Activated naive CD4-positive, alpha-beta T cell treated with anti-CD3 and anti-CD28 coated beads, Interleukin-2, amount 50 U/mL, for 24 hours (primary cell): ENCODE data around the gene SULF2.

ENCODE experiments used
- H3K27ac Mint-ChIP-seq: one replicate; pipeline ENCODE4 v1.8.0; 2021; ENCODE audit warnings: mild to moderate bottlenecking, mixed read lengths
- H3K27me3 Mint-ChIP-seq: one replicate; pipeline ENCODE4 v1.8.0; 2021; ENCODE audit warnings: mixed read lengths
- H3K36me3 Mint-ChIP-seq: one replicate; pipeline ENCODE4 v1.8.0; 2021; ENCODE audit warnings: mixed read lengths
- H3K4me1 Mint-ChIP-seq: one replicate; pipeline ENCODE4 v1.8.0; 2021; ENCODE audit warnings: mixed read lengths
- H3K4me3 Mint-ChIP-seq: one replicate; pipeline ENCODE4 v1.8.0; 2021; ENCODE audit warnings: mild to moderate bottlenecking, mixed read lengths
- H3K9me3 Mint-ChIP-seq: one replicate; pipeline ENCODE4 v1.8.0; 2021; ENCODE audit warnings: mixed read lengths

SULF2 gene

GRCh38 chr20:47662483-47663353 lies 122.6 kb downstream of the SULF2 start:
- Mint-ChIP-seq H3K4me3 (no peak overlapping the region), H3K27me3 (no peaks in the 10 kb centered on the region), H3K4me1 (peaks cover 6% of the 10 kb centered on the region), H3K27ac (peak overlapping the region; percentile 23), H3K36me3 (peaks cover 5% of the 10 kb centered on the region), H3K9me3 (no peaks in the 10 kb centered on the region)

GRCh38 chr20:47661714-47662113 lies 123.6 kb downstream of the SULF2 start:
- peaks cover 5% of the 10 kb centered on the region for H3K36me3 Mint-ChIP-seq
- no peaks in the 10 kb centered on the region for H3K27me3 Mint-ChIP-seq
- H3K9me3 Mint-ChIP-seq, result no peaks in the 10 kb centered on the region
- no peak overlapping the region for H3K4me3 Mint-ChIP-seq
- H3K4me1 Mint-ChIP-seq, result peaks cover 6% of the 10 kb centered on the region
- peak overlapping the region; percentile 41 for H3K27ac Mint-ChIP-seq

GRCh38 chr20:47660983-47661700 lies 124.1 kb downstream of the SULF2 start:
- Mint-ChIP-seq H3K4me3 (no peak overlapping the region), H3K9me3 (no peaks in the 10 kb centered on the region), H3K4me1 (peaks cover 6% of the 10 kb centered on the region), H3K27me3 (no peaks in the 10 kb centered on the region), H3K27ac (peak overlapping the region; percentile 49), H3K36me3 (peaks cover 5% of the 10 kb centered on the region)

GRCh38 chr20:47660602-47660905 lies 124.7 kb downstream of the SULF2 start:
- H3K4me3 Mint-ChIP-seq, result no peak overlapping the region
- H3K36me3 Mint-ChIP-seq, result peaks cover 5% of the 10 kb centered on the region
- H3K4me1 Mint-ChIP-seq, result peaks cover 6% of the 10 kb centered on the region
- no peaks in the 10 kb centered on the region for H3K27me3 Mint-ChIP-seq
- H3K27ac Mint-ChIP-seq, result peak overlapping the region; percentile 49
- no peaks in the 10 kb centered on the region for H3K9me3 Mint-ChIP-seq

- H3K36me3 Mint-ChIP-seq, result peaks cover 5% of the 10 kb centered on the region
- no peaks in the 10 kb centered on the region for H3K27me3 Mint-ChIP-seq
- H3K4me3 Mint-ChIP-seq, result no peak overlapping the region
- peak overlapping the region; percentile 80 for H3K27ac Mint-ChIP-seq
- H3K9me3 Mint-ChIP-seq, result no peaks in the 10 kb centered on the region
- peaks cover 6% of the 10 kb centered on the region for H3K4me1 Mint-ChIP-seq
Observed at GRCh38 chr20:47659904-47660601, 125.2 kb downstream of the SULF2 start.

- Mint-ChIP-seq H3K4me3 (no peak overlapping the region), H3K27ac (no peak overlapping the region), H3K9me3 (no peaks in the 10 kb centered on the region), H3K36me3 (peaks cover 11% of the 10 kb centered on the region), H3K4me1 (no peaks in the 10 kb centered on the region), H3K27me3 (no peaks in the 10 kb centered on the region)
Observed at GRCh38 chr20:47656318-47656717, 129.0 kb downstream of the SULF2 start.

GRCh38 chr20:47655635-47656034 lies 129.6 kb downstream of the SULF2 start:
- Mint-ChIP-seq H3K4me3 (no peak overlapping the region), H3K36me3 (peaks cover 11% of the 10 kb centered on the region), H3K9me3 (no peaks in the 10 kb centered on the region), H3K27ac (no peak overlapping the region), H3K4me1 (no peaks in the 10 kb centered on the region), H3K27me3 (no peaks in the 10 kb centered on the region)

GRCh38 chr20:47654370-47654769 lies 130.9 kb downstream of the SULF2 start:
- Mint-ChIP-seq H3K27ac (no peak overlapping the region), H3K36me3 (peaks cover 15% of the 10 kb centered on the region), H3K27me3 (no peaks in the 10 kb centered on the region), H3K4me3 (no peak overlapping the region), H3K4me1 (no peaks in the 10 kb centered on the region), H3K9me3 (no peaks in the 10 kb centered on the region)

- Mint-ChIP-seq H3K36me3 (peaks cover 16% of the 10 kb centered on the region), H3K27ac (peak overlapping the region; percentile 31), H3K4me1 (no peaks in the 10 kb centered on the region), H3K4me3 (no peak overlapping the region), H3K9me3 (no peaks in the 10 kb centered on the region), H3K27me3 (no peaks in the 10 kb centered on the region)
Observed at GRCh38 chr20:47653869-47654268, 131.4 kb downstream of the SULF2 start.

GRCh38 chr20:47652794-47653193 lies 132.5 kb downstream of the SULF2 start:
- H3K36me3 Mint-ChIP-seq, result peaks cover 15% of the 10 kb centered on the region
- no peaks in the 10 kb centered on the region for H3K27me3 Mint-ChIP-seq
- H3K9me3 Mint-ChIP-seq, result no peaks in the 10 kb centered on the region
- H3K27ac Mint-ChIP-seq, result no peak overlapping the region
- no peak overlapping the region for H3K4me3 Mint-ChIP-seq
- H3K4me1 Mint-ChIP-seq, result no peaks in the 10 kb centered on the region

- no peak overlapping the region for H3K4me3 Mint-ChIP-seq
- peaks cover 15% of the 10 kb centered on the region for H3K36me3 Mint-ChIP-seq
- no peaks in the 10 kb centered on the region for H3K4me1 Mint-ChIP-seq
- no peaks in the 10 kb centered on the region for H3K27me3 Mint-ChIP-seq
- H3K9me3 Mint-ChIP-seq, result no peaks in the 10 kb centered on the region
- no peak overlapping the region for H3K27ac Mint-ChIP-seq
Observed at GRCh38 chr20:47652301-47652700, 133.0 kb downstream of the SULF2 start.

GRCh38 chr20:47648943-47649342 lies 136.3 kb downstream of the SULF2 start:
- no peak overlapping the region for H3K4me3 Mint-ChIP-seq
- peaks cover 3% of the 10 kb centered on the region for H3K4me1 Mint-ChIP-seq
- H3K27me3 Mint-ChIP-seq, result no peaks in the 10 kb centered on the region
- no peak overlapping the region for H3K27ac Mint-ChIP-seq
- peaks cover 29% of the 10 kb centered on the region for H3K36me3 Mint-ChIP-seq
- no peaks in the 10 kb centered on the region for H3K9me3 Mint-ChIP-seq

- no peaks in the 10 kb centered on the region for H3K27me3 Mint-ChIP-seq
- no peaks in the 10 kb centered on the region for H3K9me3 Mint-ChIP-seq
- H3K4me1 Mint-ChIP-seq, result peaks cover 3% of the 10 kb centered on the region
- H3K27ac Mint-ChIP-seq, result no peak overlapping the region
- peaks cover 26% of the 10 kb centered on the region for H3K36me3 Mint-ChIP-seq
- H3K4me3 Mint-ChIP-seq, result no peak overlapping the region
Observed at GRCh38 chr20:47647994-47648393, 137.3 kb downstream of the SULF2 start.

GRCh38 chr20:47645632-47646031 lies 139.6 kb downstream of the SULF2 start:
- no peaks in the 10 kb centered on the region for H3K27me3 Mint-ChIP-seq
- H3K4me1 Mint-ChIP-seq, result peaks cover 3% of the 10 kb centered on the region
- H3K27ac Mint-ChIP-seq, result peak overlapping the region; percentile 88
- no peaks in the 10 kb centered on the region for H3K9me3 Mint-ChIP-seq
- no peak overlapping the region for H3K4me3 Mint-ChIP-seq
- peaks cover 32% of the 10 kb centered on the region for H3K36me3 Mint-ChIP-seq

GRCh38 chr20:47642624-47643023 lies 142.7 kb downstream of the SULF2 start:
- Mint-ChIP-seq H3K4me3 (no peak overlapping the region), H3K9me3 (no peaks in the 10 kb centered on the region), H3K4me1 (peaks cover 3% of the 10 kb centered on the region), H3K27ac (no peak overlapping the region), H3K36me3 (peaks cover 34% of the 10 kb centered on the region), H3K27me3 (no peaks in the 10 kb centered on the region)

- peak overlapping the region; percentile 68 for H3K27ac Mint-ChIP-seq
- H3K4me3 Mint-ChIP-seq, result no peak overlapping the region
- H3K4me1 Mint-ChIP-seq, result peaks cover 3% of the 10 kb centered on the region
- H3K9me3 Mint-ChIP-seq, result no peaks in the 10 kb centered on the region
- H3K27me3 Mint-ChIP-seq, result no peaks in the 10 kb centered on the region
- peaks cover 37% of the 10 kb centered on the region for H3K36me3 Mint-ChIP-seq
Observed at GRCh38 chr20:47642118-47642517, 143.2 kb downstream of the SULF2 start.
